Urinary bladder (tissue), 4 donors: ENCODE results near the gene DNAI1. TPM values are rescaled to one million over a fixed set of nuclear protein-coding genes. Genes with fewer than 3 reads are reported as not detected.
A peak's percentile ranks its signal among the peaks of the same experiment; 100 is the strongest.
"Not testable (repeated sequence)": the region's sequence is repeated elsewhere in the genome, so short reads cannot be mapped to it uniquely, and the experiment has no call there.

Experiments used
- DNase-seq: peaks from one replicate; pipeline ENCODE4 v3.0.0-alpha.2; 2015; ENCODE audit errors: extremely low spot score
- H3K27ac ChIP-seq: one replicate; pipeline ENCODE4 v1.5.1; 2013; ENCODE audit warnings: low read depth, mild to moderate bottlenecking, moderate library complexity
- H3K36me3 ChIP-seq: one replicate; pipeline ENCODE4 v1.6.1; 2013; ENCODE audit warnings: mild to moderate bottlenecking, moderate library complexity; ENCODE audit not compliant: insufficient read depth
- H3K4me1 ChIP-seq: one replicate; pipeline ENCODE4 v1.6.1; 2013; ENCODE audit warnings: mild to moderate bottlenecking, moderate library complexity; ENCODE audit not compliant: insufficient read depth
- H3K4me3 ChIP-seq: one replicate; pipeline ENCODE4 v1.5.1; 2013; ENCODE audit warnings: low read depth, low read length
- WGBS: extraction: QIAGEN DNeasy Blood & Tissue Kit; methylation state at CpG from one replicate; pipeline ENCODE4 v1.1.7; 2013; 5-methylcytosine and 5-hydroxymethylcytosine counted together
- polyA plus RNA-seq: library from polyadenylated mRNA; stranded (reverse); fragments of 200-250 nt; gene quantifications from one replicate; pipeline ENCODE4 v1.2.3, GENCODE V29; 2013
- total RNA-seq: library from RNA; depleted of rRNA; stranded (reverse); fragments of >200 nt; gene quantifications from one replicate; pipeline ENCODE4 v1.2.3, GENCODE V29; 2014
- donor health status: healthy with polysubstance abuse.
- donor health status: healthy.

Gene DNAI1
- total and polyA plus RNA-seq, 2 donors: 0.11 TPM; not detected in 1

- Histone ChIP-seq H3K4me1 (no peaks in the 10 kb centered on the region), H3K4me3 (peak overlapping the region; percentile 92), H3K36me3 (no peaks in the 10 kb centered on the region), H3K27ac (no peak overlapping the region)
- peak; percentile 29 for DNase-seq
- WGBS: 3% methylated on average over 48 of the region's 48 CpGs
Measured at GRCh38 chr9:34457266-34458012, 1.2 kb upstream of the DNAI1 start.

- WGBS: 15% methylated on average over 11 of the region's 11 CpGs
- no peak overlapping the region for H3K27ac ChIP-seq
- no peaks in the 10 kb centered on the region for H3K4me1 ChIP-seq
- H3K36me3 ChIP-seq: no peaks in the 10 kb centered on the region
- no peak for DNase-seq
- H3K4me3 ChIP-seq: no peak overlapping the region
Measured at GRCh38 chr9:34458959-34459340, 345 bp downstream of the DNAI1 start.

- H3K36me3 ChIP-seq: no peaks in the 10 kb centered on the region
- WGBS: 79% methylated on average over 14 of the region's 14 CpGs
- H3K27ac ChIP-seq: no peak overlapping the region
- no peak for DNase-seq
- no peaks in the 10 kb centered on the region for H3K4me1 ChIP-seq
- no peak overlapping the region for H3K4me3 ChIP-seq
Measured at GRCh38 chr9:34459356-34459755, 751 bp downstream of the DNAI1 start.

- DNase-seq: no peak
- Histone ChIP-seq H3K4me3 (no peak overlapping the region), H3K27ac (no peak overlapping the region), H3K36me3 (no peaks in the 10 kb centered on the region), H3K4me1 (no peaks in the 10 kb centered on the region)
- 56% methylated on average over 3 of the region's 3 CpGs for WGBS
Measured at GRCh38 chr9:34459941-34460340, 1.3 kb downstream of the DNAI1 start.

GRCh38 chr9:34463098-34463900, 4.7 kb downstream of the DNAI1 start:
- no peak overlapping the region for H3K4me3 ChIP-seq
- no peaks in the 10 kb centered on the region for H3K4me1 ChIP-seq
- H3K36me3 ChIP-seq: no peaks in the 10 kb centered on the region
- H3K27ac ChIP-seq: no peak overlapping the region
- WGBS: 32% methylated on average over 5 of the region's 5 CpGs
- DNase-seq: no peak

GRCh38 chr9:34463901-34464232, 5.3 kb downstream of the DNAI1 start:
- Histone ChIP-seq H3K36me3 (no peaks in the 10 kb centered on the region), H3K4me3 (no peak overlapping the region), H3K4me1 (no peaks in the 10 kb centered on the region), H3K27ac (no peak overlapping the region)
- DNase-seq: no peak
- WGBS: 63% methylated on average over 2 of the region's 2 CpGs

- no peaks in the 10 kb centered on the region for H3K4me1 ChIP-seq
- no peaks in the 10 kb centered on the region for H3K36me3 ChIP-seq
- no peak for DNase-seq
- no peak overlapping the region for H3K4me3 ChIP-seq
- H3K27ac ChIP-seq: no peak overlapping the region
- WGBS: 76% methylated on average over 2 of the region's 2 CpGs
Measured at GRCh38 chr9:34464571-34464970, 6.0 kb downstream of the DNAI1 start.

- no peaks in the 10 kb centered on the region for H3K36me3 ChIP-seq
- 33% methylated on average over 1 of the region's 1 CpG for WGBS
- H3K4me3 ChIP-seq: no peak overlapping the region
- DNase-seq: no peak
- H3K27ac ChIP-seq: no peak overlapping the region
- H3K4me1 ChIP-seq: no peaks in the 10 kb centered on the region
Measured at GRCh38 chr9:34465468-34465867, 6.9 kb downstream of the DNAI1 start.

GRCh38 chr9:34475097-34475496, 16.5 kb downstream of the DNAI1 start:
- H3K4me1 ChIP-seq: no peaks in the 10 kb centered on the region
- H3K36me3 ChIP-seq: no peaks in the 10 kb centered on the region
- H3K27ac ChIP-seq: no peak overlapping the region
- no peak overlapping the region for H3K4me3 ChIP-seq
- WGBS: 38% methylated on average over 3 of the region's 3 CpGs
- DNase-seq: no peak

- Histone ChIP-seq H3K4me1 (no peaks in the 10 kb centered on the region), H3K27ac (no peak overlapping the region), H3K4me3 (no peak overlapping the region), H3K36me3 (no peaks in the 10 kb centered on the region)
- no peak for DNase-seq
- 72% methylated on average over 1 of the region's 1 CpG for WGBS
Measured at GRCh38 chr9:34477541-34477940, 18.9 kb downstream of the DNAI1 start.

- 19% methylated on average over 5 of the region's 5 CpGs for WGBS
- H3K36me3 ChIP-seq: no peaks in the 10 kb centered on the region
- no peak overlapping the region for H3K27ac ChIP-seq
- H3K4me1 ChIP-seq: no peaks in the 10 kb centered on the region
- H3K4me3 ChIP-seq: no peak overlapping the region
- DNase-seq: no peak
Measured at GRCh38 chr9:34479431-34479866, 20.8 kb downstream of the DNAI1 start.

GRCh38 chr9:34481620-34482019, 23.0 kb downstream of the DNAI1 start:
- H3K4me1 ChIP-seq, H3K4me3 ChIP-seq, H3K27ac ChIP-seq, H3K36me3 ChIP-seq, DNase-seq: not testable (repeated sequence)
- WGBS: 63% methylated on average over 13 of the region's 13 CpGs

- H3K36me3 ChIP-seq, H3K4me1 ChIP-seq, H3K4me3 ChIP-seq, DNase-seq, H3K27ac ChIP-seq: not testable (repeated sequence)
- WGBS: 94% methylated on average over 25 of the region's 27 CpGs
Measured at GRCh38 chr9:34482746-34483145, 24.1 kb downstream of the DNAI1 start.

GRCh38 chr9:34484678-34485077, 26.1 kb downstream of the DNAI1 start:
- Histone ChIP-seq H3K4me3 (no peak overlapping the region), H3K27ac (no peak overlapping the region), H3K4me1 (no peaks in the 10 kb centered on the region), H3K36me3 (no peaks in the 10 kb centered on the region)
- no peak for DNase-seq
